Esophagus squamous epithelium (tissue), 5 donors: ENCODE results near the gene SH3RF1. TPM values are rescaled to one million over a fixed set of nuclear protein-coding genes. Genes with fewer than 3 reads are reported as not detected.
A peak's percentile ranks its signal among the peaks of the same experiment; 100 is the strongest.

Source experiments
- DNase-seq: peaks from one replicate; lab custom pipeline; 2025; lab: John Stamatoyannopoulos, UW
- H3K27ac ChIP-seq, 4 donors: fragments of 200-600 bp; sonication (generic); one replicate each; pipeline ENCODE4 v1.5.1; 2016 to 2019; ENCODE audit warnings: mild to moderate bottlenecking in 1 of 4
- H3K27me3 ChIP-seq, 4 donors: fragments of 200-600 bp; sonication (generic); 1 replicate in 3 of 4; 2 replicates in 1 of 4; pipeline versions ENCODE4 v1.5.1 to v1.6.0; 2017 to 2021; ENCODE audit warnings: antibody characterized with exemption in 1 of 4
- H3K36me3 ChIP-seq, 3 donors: fragments of 200-600 bp; sonication (generic); one replicate each; pipeline ENCODE4 v1.5.1; 2016 to 2019
- H3K4me1 ChIP-seq, 3 donors: fragments of 200-600 bp; sonication (generic); one replicate each; pipeline ENCODE4 v1.5.1; 2017 to 2019
- H3K4me3 ChIP-seq, 4 donors: fragments of 200-600 bp; sonication (generic); 1 replicate in 3 of 4; 2 replicates in 1 of 4; pipeline ENCODE4 v1.5.1; 2016 to 2019; ENCODE audit warnings: mild to moderate bottlenecking in 2 of 4, moderate library complexity in 1 of 4
- H3K9me3 ChIP-seq, 3 donors: fragments of 200-600 bp; sonication (generic); one replicate each; pipeline ENCODE4 v1.5.1; 2016 to 2019
- CTCF ChIP-seq, 6 experiments: fragments of 450-650 bp in 4 of 6; fragments of 200-600 bp in 2 of 6; sonication (generic) in 2 of 6; IDR thresholded peaks; one replicate each; pipeline ENCODE4 v1.5.1; 2016 to 2019; ENCODE audit warnings: antibody characterized with exemption in 6 of 6, mild to moderate bottlenecking in 4 of 6, moderate library complexity in 4 of 6
- POLR2A ChIP-seq, 4 donors: fragments of 450-650 bp; IDR thresholded peaks; one replicate each; pipeline ENCODE4 v1.6.1; 2017; ENCODE audit warnings: antibody characterized with exemption in 4 of 4, mild to moderate bottlenecking in 4 of 4, moderate library complexity in 3 of 4
- WGBS, 2 donors: methylation state at CpG; one replicate each; pipeline ENCODE4 v1.1.5; 2018; 5-methylcytosine and 5-hydroxymethylcytosine counted together
- intact Hi-C: fragments of 100-400 bp; cut with DNase I; formaldehyde crosslinking; loops from one replicate; pipeline ENCODE4 v1.15.0; 2022
- total RNA-seq, 4 donors: library from RNA; depleted of rRNA; stranded (reverse); fragments of >200 nt; gene quantifications; one replicate each; pipeline ENCODE4 v1.1.0, GENCODE V29; 2016
- donor health status: DM: yes; HTN: yes; CAD: no.

The SH3RF1 gene
- total RNA-seq, 4 donors from 2014 or later: 3.9 to 9.3 (median 5.7) TPM

GRCh38 chr4:169054879-169055278 lies 215.9 kb downstream of the SH3RF1 start:
- Histone ChIP-seq H3K4me3 (no peak overlapping the region), H3K9me3 (no peaks in the 10 kb centered on the region), H3K4me1 (peaks cover 0 to 9% (median 0%) of the 10 kb centered on the region in 3 donors), H3K36me3 (no peaks in the 10 kb centered on the region), H3K27me3 (no peaks in the 10 kb centered on the region), H3K27ac (no peak overlapping the region)
- WGBS, 2 donors: 75 to 80% methylated on average over 3 to 4 of the region's 6 CpGs
- TF ChIP-seq POLR2A (IDR thresholded peaks at IDR 0.05) (no peak), CTCF (IDR thresholded peaks at IDR 0.05) (no peak)
- no peak for DNase-seq
- intact Hi-C loops: no loop called here

GRCh38 chr4:169052594-169052945 lies 218.2 kb downstream of the SH3RF1 start:
- H3K36me3 ChIP-seq: no peaks in the 10 kb centered on the region
- H3K4me3 ChIP-seq: no peak overlapping the region
- TF ChIP-seq POLR2A (IDR thresholded peaks at IDR 0.05): no peak
- no peak for TF ChIP-seq CTCF (IDR thresholded peaks at IDR 0.05)
- no peaks in the 10 kb centered on the region for H3K9me3 ChIP-seq
- H3K27me3 ChIP-seq: no peaks in the 10 kb centered on the region
- intact Hi-C loops: no loop called here
- no peak for DNase-seq
- no peaks in the 10 kb centered on the region for H3K4me1 ChIP-seq
- H3K27ac ChIP-seq: no peak overlapping the region
- 78 to 83% methylated on average over 6 of the region's 6 CpGs for WGBS, 2 donors

GRCh38 chr4:169051761-169052593 lies 218.8 kb downstream of the SH3RF1 start:
- Histone ChIP-seq H3K4me1 (no peaks in the 10 kb centered on the region), H3K27ac (peak overlapping the region in 1 of 4 donors; percentile 1), H3K36me3 (no peaks in the 10 kb centered on the region), H3K4me3 (no peak overlapping the region), H3K9me3 (no peaks in the 10 kb centered on the region), H3K27me3 (no peaks in the 10 kb centered on the region)
- TF ChIP-seq CTCF (IDR thresholded peaks at IDR 0.05): no peak
- TF ChIP-seq POLR2A (IDR thresholded peaks at IDR 0.05): no peak
- WGBS, 2 donors: 54 to 66% methylated on average over 10 of the region's 10 CpGs
- no peak for DNase-seq
- intact Hi-C loops: no loop called here

GRCh38 chr4:169050881-169051760 lies 219.6 kb downstream of the SH3RF1 start:
- intact Hi-C loops: no loop called here
- H3K27ac ChIP-seq: peak overlapping the region in 3 of 4 donors; percentile 1 to 33 (median 2)
- no peaks in the 10 kb centered on the region for H3K9me3 ChIP-seq
- no peak for DNase-seq
- no peak overlapping the region for H3K4me3 ChIP-seq
- TF ChIP-seq POLR2A (IDR thresholded peaks at IDR 0.05) (no peak), CTCF (IDR thresholded peaks at IDR 0.05) (no peak)
- 84 to 85% methylated on average over 8 to 9 of the region's 9 CpGs for WGBS, 2 donors
- no peaks in the 10 kb centered on the region for H3K36me3 ChIP-seq
- no peaks in the 10 kb centered on the region for H3K27me3 ChIP-seq
- no peaks in the 10 kb centered on the region for H3K4me1 ChIP-seq

GRCh38 chr4:169050284-169050683 lies 220.5 kb downstream of the SH3RF1 start:
- 69 to 70% methylated on average over 7 of the region's 7 CpGs for WGBS, 2 donors
- intact Hi-C loops: no loop called here
- Histone ChIP-seq H3K4me3 (no peak overlapping the region), H3K27me3 (no peaks in the 10 kb centered on the region), H3K36me3 (no peaks in the 10 kb centered on the region), H3K27ac (no peak overlapping the region), H3K4me1 (no peaks in the 10 kb centered on the region), H3K9me3 (no peaks in the 10 kb centered on the region)
- DNase-seq: no peak
- TF ChIP-seq POLR2A (IDR thresholded peaks at IDR 0.05) (no peak), CTCF (IDR thresholded peaks at IDR 0.05) (no peak)
